Neural crest cell (in vitro differentiated cells): ENCODE results near the gene NCS1. TPM values are rescaled to one million over a fixed set of nuclear protein-coding genes. Genes with fewer than 3 reads are reported as not detected.

Source experiments
- DNase-seq: peaks from one replicate; pipeline ENCODE4 v3.0.0; 2021; ENCODE audit warnings: low read depth, mixed read lengths, low spot score
- H3K27ac Mint-ChIP-seq: one replicate; pipeline ENCODE4 v1.8.0; 2021; ENCODE audit warnings: mild to moderate bottlenecking, mixed read lengths; ENCODE audit not compliant: unreplicated experiment
- H3K27me3 Mint-ChIP-seq: 2 replicates; pipeline ENCODE4 v1.8.0; 2021; ENCODE audit warnings: low read depth, mild to moderate bottlenecking, mixed read lengths
- H3K36me3 Mint-ChIP-seq: 2 replicates; pipeline ENCODE4 v1.8.0; 2021; ENCODE audit warnings: low read depth, mild to moderate bottlenecking, mixed read lengths
- H3K4me1 Mint-ChIP-seq: 2 replicates; pipeline ENCODE4 v1.8.0; 2021; ENCODE audit warnings: mixed read lengths
- H3K4me3 Mint-ChIP-seq: one replicate; pipeline ENCODE4 v1.8.0; 2021; ENCODE audit warnings: mild to moderate bottlenecking, mixed read lengths
- H3K9me3 Mint-ChIP-seq: 2 replicates; pipeline ENCODE4 v1.8.0; 2021; ENCODE audit warnings: mixed read lengths
- total RNA-seq: library from RNA; stranded (reverse); gene quantifications from 2 replicates; pipeline ENCODE4 v1.2.1, GENCODE V29; 2021
- TF ChIP-seq, protein P1 (sequence below): fragments of 200-600 bp; sonication (generic); conservative IDR thresholded peaks from 2 replicates; pipeline ENCODE4 v1.5.0; 2021; ENCODE audit warnings: antibody characterized with exemption, mild to moderate bottlenecking

Gene NCS1
- total RNA-seq, 1 donor from 2014 or later, result 60.1 TPM

DNA sequence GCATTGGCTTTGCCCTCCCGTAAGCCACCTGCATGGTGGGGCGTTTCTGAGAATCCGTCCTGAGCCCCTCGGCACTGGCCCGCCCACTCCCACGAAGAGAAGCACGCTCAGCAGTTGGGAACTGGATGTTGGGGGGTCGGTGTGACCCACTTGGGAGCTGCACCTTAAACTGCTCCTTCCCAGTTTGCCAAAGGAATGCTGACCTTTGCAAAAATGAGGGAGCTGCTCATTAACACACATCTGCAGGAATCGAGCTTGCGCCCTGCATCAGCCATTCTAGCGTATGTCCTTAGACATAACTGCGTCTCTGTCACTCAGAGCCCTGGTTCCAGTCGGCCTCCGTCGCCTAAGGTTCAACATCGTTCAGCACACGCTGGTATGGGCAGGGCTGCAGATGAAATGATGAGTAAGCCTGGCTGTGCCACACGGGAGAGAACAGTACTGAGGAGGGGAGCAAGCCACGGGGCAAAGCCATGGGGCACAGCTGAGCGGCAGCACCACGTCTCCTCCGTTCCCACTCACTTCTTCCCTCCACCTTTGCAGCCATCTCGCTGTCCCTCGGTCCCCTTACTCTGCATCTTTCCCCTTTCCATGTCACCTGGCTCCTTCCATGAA is 28.8 kb upstream of the NCS1 start:
- TF ChIP-seq, protein P1, sequence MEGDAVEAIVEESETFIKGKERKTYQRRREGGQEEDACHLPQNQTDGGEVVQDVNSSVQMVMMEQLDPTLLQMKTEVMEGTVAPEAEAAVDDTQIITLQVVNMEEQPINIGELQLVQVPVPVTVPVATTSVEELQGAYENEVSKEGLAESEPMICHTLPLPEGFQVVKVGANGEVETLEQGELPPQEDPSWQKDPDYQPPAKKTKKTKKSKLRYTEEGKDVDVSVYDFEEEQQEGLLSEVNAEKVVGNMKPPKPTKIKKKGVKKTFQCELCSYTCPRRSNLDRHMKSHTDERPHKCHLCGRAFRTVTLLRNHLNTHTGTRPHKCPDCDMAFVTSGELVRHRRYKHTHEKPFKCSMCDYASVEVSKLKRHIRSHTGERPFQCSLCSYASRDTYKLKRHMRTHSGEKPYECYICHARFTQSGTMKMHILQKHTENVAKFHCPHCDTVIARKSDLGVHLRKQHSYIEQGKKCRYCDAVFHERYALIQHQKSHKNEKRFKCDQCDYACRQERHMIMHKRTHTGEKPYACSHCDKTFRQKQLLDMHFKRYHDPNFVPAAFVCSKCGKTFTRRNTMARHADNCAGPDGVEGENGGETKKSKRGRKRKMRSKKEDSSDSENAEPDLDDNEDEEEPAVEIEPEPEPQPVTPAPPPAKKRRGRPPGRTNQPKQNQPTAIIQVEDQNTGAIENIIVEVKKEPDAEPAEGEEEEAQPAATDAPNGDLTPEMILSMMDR, result no peak
- no peak for DNase-seq
- peaks cover 11% of the 10 kb centered on the region for H3K27me3 Mint-ChIP-seq
- H3K27ac Mint-ChIP-seq, result no peak overlapping the region
- H3K4me3 Mint-ChIP-seq, result no peak overlapping the region
- H3K36me3 Mint-ChIP-seq, result no peaks in the 10 kb centered on the region
- H3K9me3 Mint-ChIP-seq, result no peaks in the 10 kb centered on the region
- H3K4me1 Mint-ChIP-seq, result peaks cover 34% of the 10 kb centered on the region

DNA sequence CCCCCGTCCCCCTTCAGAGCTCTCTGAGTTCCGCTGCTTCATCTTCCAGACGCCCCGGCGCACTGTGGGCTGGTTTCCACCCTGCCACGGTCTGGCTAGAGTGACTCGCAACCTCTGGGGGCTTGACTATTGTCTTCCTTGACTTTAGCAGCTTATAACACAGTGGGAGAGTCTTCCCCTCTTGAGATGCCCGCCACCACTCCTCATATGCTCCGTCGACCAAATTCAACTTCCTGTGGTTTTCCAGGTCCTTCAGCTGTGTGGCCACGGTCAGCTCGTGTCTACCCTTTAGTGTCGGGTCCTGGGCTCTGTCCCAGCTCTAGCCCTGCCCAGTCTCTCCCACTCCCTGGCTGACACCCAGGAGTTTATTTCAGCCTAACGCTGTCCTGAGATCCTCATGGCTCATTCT is 28.2 kb upstream of the NCS1 start:
- H3K4me1 Mint-ChIP-seq, result peaks cover 28% of the 10 kb centered on the region
- no peak overlapping the region for H3K27ac Mint-ChIP-seq

DNA sequence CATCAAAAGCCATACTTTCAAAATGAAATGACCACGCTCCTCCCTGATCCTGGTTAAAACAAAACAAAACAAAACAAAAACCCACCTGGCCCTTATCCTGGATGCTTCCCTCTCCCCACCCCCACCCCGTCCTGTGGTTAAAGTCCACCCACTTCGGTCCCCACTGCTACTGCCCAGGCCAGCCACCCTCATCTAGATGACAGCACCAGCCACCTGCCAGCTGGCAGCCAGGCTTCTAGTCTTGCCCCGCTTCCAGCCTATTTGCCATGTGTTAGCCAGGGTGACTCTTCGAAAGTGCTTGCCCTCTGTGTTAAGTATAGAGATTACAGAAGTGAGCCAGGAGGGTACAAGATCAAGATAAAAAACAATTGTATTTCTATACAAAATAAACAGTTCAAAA is 27.5 kb upstream of the NCS1 start:
- Mint-ChIP-seq H3K36me3 (no peaks in the 10 kb centered on the region), H3K4me1 (peaks cover 23% of the 10 kb centered on the region), H3K9me3 (no peaks in the 10 kb centered on the region), H3K27ac (no peak overlapping the region), H3K27me3 (peaks cover 11% of the 10 kb centered on the region), H3K4me3 (no peak overlapping the region)
- no peak for DNase-seq
- TF ChIP-seq, protein P1, result no peak

More for the DNA sequence above, 28.2 kb upstream of the NCS1 start:
- Mint-ChIP-seq H3K27me3 (peaks cover 11% of the 10 kb centered on the region), H3K36me3 (no peaks in the 10 kb centered on the region), H3K4me3 (peak overlapping the region; percentile 51), H3K9me3 (no peaks in the 10 kb centered on the region)
- TF ChIP-seq, protein P1, result no peak
- no peak for DNase-seq

DNA sequence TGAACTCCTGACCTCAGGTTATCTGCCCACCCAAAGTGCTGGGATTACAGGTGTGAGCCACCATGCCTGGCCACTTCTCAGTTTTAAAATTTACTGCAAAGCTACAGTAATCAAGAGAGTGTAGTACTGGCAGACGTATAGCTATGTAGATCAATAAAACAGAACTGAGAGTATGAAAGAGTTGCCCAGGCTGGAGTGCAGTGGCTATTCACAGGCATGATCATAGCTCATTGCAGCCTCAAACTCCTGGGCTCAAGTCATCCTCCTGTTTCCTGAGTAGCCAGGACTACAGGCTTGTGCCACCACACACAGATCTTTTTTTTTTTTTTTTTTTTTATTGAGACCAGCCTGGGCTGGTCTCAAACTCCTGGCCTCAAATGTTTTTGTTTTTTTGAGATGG is 26.5 kb upstream of the NCS1 start:
- TF ChIP-seq, protein P1, result no peak
- no peaks in the 10 kb centered on the region for H3K36me3 Mint-ChIP-seq
- no peak overlapping the region for H3K27ac Mint-ChIP-seq
- no peak overlapping the region for H3K4me3 Mint-ChIP-seq
- H3K27me3 Mint-ChIP-seq, result peaks cover 11% of the 10 kb centered on the region
- H3K9me3 Mint-ChIP-seq, result no peaks in the 10 kb centered on the region
- peaks cover 19% of the 10 kb centered on the region for H3K4me1 Mint-ChIP-seq
- DNase-seq, result no peak

DNA sequence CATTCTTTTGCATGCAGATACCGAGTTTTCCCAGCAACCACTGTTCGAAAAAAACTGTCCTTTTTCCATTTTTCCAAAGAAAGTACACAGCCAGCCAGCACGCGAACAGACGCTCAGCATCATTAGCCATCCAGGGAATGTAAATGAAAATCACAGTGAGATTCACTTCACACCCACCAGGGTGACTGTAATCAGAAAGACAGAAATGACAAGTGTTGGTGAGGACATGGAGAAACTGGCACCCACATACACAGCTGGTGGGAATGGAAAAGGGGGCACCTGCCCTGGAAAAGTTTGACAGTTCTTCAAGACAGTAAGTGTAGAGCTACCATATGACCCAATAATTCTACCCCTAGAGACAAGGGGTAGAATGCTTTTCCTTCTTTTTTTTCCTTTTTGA is 25.0 kb upstream of the NCS1 start:
- no peak for DNase-seq
- H3K4me3 Mint-ChIP-seq, result no peak overlapping the region
- peaks cover 11% of the 10 kb centered on the region for H3K27me3 Mint-ChIP-seq
- H3K36me3 Mint-ChIP-seq, result no peaks in the 10 kb centered on the region
- H3K4me1 Mint-ChIP-seq, result peaks cover 19% of the 10 kb centered on the region
- TF ChIP-seq, protein P1, result no peak
- H3K9me3 Mint-ChIP-seq, result no peaks in the 10 kb centered on the region
- no peak overlapping the region for H3K27ac Mint-ChIP-seq
